H9 (cell line): ENCODE data around the gene SERBP1. TPM values are rescaled to one million over a fixed set of nuclear protein-coding genes. Genes with fewer than 3 reads are reported as not detected.
A peak's percentile ranks its signal among the peaks of the same experiment; 100 is the strongest.

Experiments
- DNase-seq: peaks from one replicate; pipeline ENCODE4 v3.0.0-alpha.2; 2017
- H2AFZ ChIP-seq: one replicate; pipeline ENCODE4 v1.6.1; 2013; ENCODE audit warnings: mild to moderate bottlenecking, low read length, control low read depth, moderate library complexity
- H2AK5ac ChIP-seq: 2 replicates; pipeline ENCODE4 v1.6.1; 2013; ENCODE audit warnings: low read length, control low read depth, mixed read lengths; ENCODE audit not compliant: insufficient read length
- H2BK120ac ChIP-seq: one replicate; pipeline ENCODE4 v1.6.1; 2013; ENCODE audit warnings: low read depth, mild to moderate bottlenecking, low read length, control low read depth, inconsistent platforms; ENCODE audit not compliant: poor library complexity, severe bottlenecking
- H2BK12ac ChIP-seq: 2 replicates; pipeline ENCODE4 v1.6.1; 2013; ENCODE audit warnings: low read length, control low read depth, mixed read lengths, low read depth; ENCODE audit not compliant: insufficient read length
- H2BK15ac ChIP-seq: 2 replicates; pipeline ENCODE4 v1.6.1; 2013; ENCODE audit warnings: low read depth, low read length, control low read depth
- H2BK20ac ChIP-seq: one replicate; pipeline ENCODE4 v1.6.1; 2013; ENCODE audit warnings: low read depth, mild to moderate bottlenecking, low read length, control low read depth, inconsistent platforms; ENCODE audit not compliant: poor library complexity, severe bottlenecking
- H2BK5ac ChIP-seq: 2 replicates; pipeline ENCODE4 v1.6.1; 2013; ENCODE audit warnings: low read length, control low read depth, mixed read lengths; ENCODE audit not compliant: insufficient read length
- H3K14ac ChIP-seq: 2 replicates; pipeline ENCODE4 v1.6.1; 2013; ENCODE audit warnings: low read length, control low read depth; ENCODE audit not compliant: insufficient read depth
- H3K18ac ChIP-seq: 2 replicates; pipeline ENCODE4 v1.6.1; 2013; ENCODE audit warnings: low read depth, mild to moderate bottlenecking, mixed read lengths, low read length, control low read depth; ENCODE audit not compliant: insufficient read length
- H3K23ac ChIP-seq: 2 replicates; pipeline ENCODE4 v1.6.1; 2013; ENCODE audit warnings: low read length, control low read depth, mixed read lengths, low read depth; ENCODE audit not compliant: insufficient read length
- H3K23me2 ChIP-seq: 2 replicates; pipeline ENCODE4 v1.6.1; 2013; ENCODE audit warnings: low read depth, mild to moderate bottlenecking, mixed read lengths, low read length, control low read depth; ENCODE audit not compliant: insufficient read length, poor library complexity, severe bottlenecking
- H3K27ac ChIP-seq: 2 replicates; pipeline ENCODE4 v1.5.1; 2013; ENCODE audit warnings: low read length, control low read depth, mixed read lengths, low read depth; ENCODE audit not compliant: insufficient read length
- H3K27me3 ChIP-seq: 2 replicates; pipeline ENCODE4 v1.6.1; 2013; ENCODE audit warnings: low read length, control low read depth, inconsistent platforms; ENCODE audit not compliant: insufficient read depth
- H3K4ac ChIP-seq: 2 replicates; pipeline ENCODE4 v1.6.1; 2013; ENCODE audit warnings: low read depth, mild to moderate bottlenecking, control low read depth, inconsistent platforms, low read length, moderate library complexity
- H3K4me1 ChIP-seq: 2 replicates; pipeline ENCODE4 v1.6.1; 2013; ENCODE audit warnings: low read length, control low read depth, inconsistent platforms; ENCODE audit not compliant: insufficient read depth
- H3K4me2 ChIP-seq: 2 replicates; pipeline ENCODE4 v1.6.1; 2013; ENCODE audit warnings: low read length, control low read depth, mixed read lengths; ENCODE audit not compliant: insufficient read length, insufficient read depth
- H3K56ac ChIP-seq: 2 replicates; pipeline ENCODE4 v1.6.1; 2013; ENCODE audit warnings: low read depth, mild to moderate bottlenecking, mixed read lengths, low read length, control low read depth; ENCODE audit not compliant: insufficient read length
- H3K79me1 ChIP-seq: 2 replicates; pipeline ENCODE4 v1.6.1; 2013; ENCODE audit warnings: low read depth, mild to moderate bottlenecking, moderate library complexity, low read length, control low read depth, inconsistent platforms; ENCODE audit not compliant: insufficient read depth, poor library complexity, severe bottlenecking
- H3K79me2 ChIP-seq: 2 replicates; pipeline ENCODE4 v1.6.1; 2013; ENCODE audit warnings: low read length, control low read depth, inconsistent platforms; ENCODE audit not compliant: insufficient read depth
- H3K9ac ChIP-seq: 2 replicates; pipeline ENCODE4 v1.6.1; 2013; ENCODE audit warnings: low read length, control low read depth, mixed read lengths; ENCODE audit not compliant: insufficient read length; ENCODE audit errors: extremely low read depth
- H3K9me3 ChIP-seq: one replicate; pipeline ENCODE4 v1.6.1; 2013; ENCODE audit warnings: low read depth, low read length, inconsistent platforms; ENCODE audit not compliant: control insufficient read depth
- H3T11ph ChIP-seq: one replicate; pipeline ENCODE4 v1.6.1; 2013; ENCODE audit warnings: mild to moderate bottlenecking, low read length, control low read depth, inconsistent platforms
- H4K20me1 ChIP-seq: one replicate; pipeline ENCODE4 v1.6.1; 2013; ENCODE audit not compliant: control insufficient read depth, insufficient read length, insufficient read depth
- H4K5ac ChIP-seq: 2 replicates; pipeline ENCODE4 v1.6.1; 2013; ENCODE audit warnings: low read depth, mild to moderate bottlenecking, mixed read lengths, low read length, control low read depth; ENCODE audit not compliant: insufficient read length
- H4K8ac ChIP-seq: replicated peaks from 2 replicates; pipeline ENCODE4 v1.6.1; 2013; ENCODE audit warnings: low read length, control low read depth, mixed read lengths, low read depth; ENCODE audit not compliant: insufficient read length
- H4K91ac ChIP-seq: 2 replicates; pipeline ENCODE4 v1.6.1; 2013; ENCODE audit warnings: low read depth, mild to moderate bottlenecking, moderate library complexity, mixed read lengths, low read length, control low read depth; ENCODE audit not compliant: insufficient read length
- H3K27ac Mint-ChIP-seq, 3 experiments: 2 replicates in 2 of 3; 3 replicates in 1 of 3; pipeline ENCODE4 v1.8.0; 2020 to 2021; ENCODE audit warnings: mixed read lengths in 3 of 3, mild to moderate bottlenecking in 1 of 3, moderate library complexity in 1 of 3
- H3K27me3 Mint-ChIP-seq: 2 replicates; pipeline ENCODE4 v1.8.0; 2021; ENCODE audit warnings: low read depth, mild to moderate bottlenecking, moderate library complexity, mixed read lengths
- H3K36me3 Mint-ChIP-seq, 3 experiments: 2 replicates in 2 of 3; 3 replicates in 1 of 3; pipeline ENCODE4 v1.8.0; 2020 to 2021; ENCODE audit warnings: low read depth in 3 of 3, mixed read lengths in 3 of 3; ENCODE audit not compliant: insufficient read depth in 1 of 3
- H3K4me1 Mint-ChIP-seq, 2 experiments: 2 replicates each; pipeline ENCODE4 v1.8.0; 2020; ENCODE audit warnings: mixed read lengths in 2 of 2
- H3K4me3 Mint-ChIP-seq, 2 experiments: 2 replicates in 1 of 2; 3 replicates in 1 of 2; pipeline ENCODE4 v1.8.0; 2020 to 2021; ENCODE audit warnings: mild to moderate bottlenecking in 2 of 2, mixed read lengths in 2 of 2, moderate library complexity in 1 of 2
- H3K9me3 Mint-ChIP-seq, 2 experiments: 2 replicates in 1 of 2; 3 replicates in 1 of 2; pipeline ENCODE4 v1.8.0; 2020; ENCODE audit warnings: mild to moderate bottlenecking in 2 of 2, mixed read lengths in 2 of 2, moderate library complexity in 1 of 2
- CTCF ChIP-seq: fragments of 200-600 bp; sonication (generic); conservative IDR thresholded peaks from 3 replicates; pipeline ENCODE4 v1.8.0; 2021; ENCODE audit warnings: antibody characterized with exemption, mild to moderate bottlenecking
- WGBS: extraction: QIAGEN DNeasy Blood & Tissue Kit; methylation state at CpG from one replicate; pipeline ENCODE4 v1.1.7; 2013; ENCODE audit warnings: missing lambda C conversion rate, low lambda C conversion rate, mixed read lengths; ENCODE audit not compliant: insufficient read length; ENCODE audit errors: extremely low coverage; 5-methylcytosine and 5-hydroxymethylcytosine counted together
- total RNA-seq: library from RNA; stranded (reverse); gene quantifications from 2 replicates; pipeline ENCODE4 v1.2.1, GENCODE V29; 2021

The SERBP1 gene
- total RNA-seq, 1 experiment from 2014 or later, result 495 TPM

GRCh38 chr1:67372136-67372535 lies 58.1 kb downstream of the SERBP1 start:
- Histone ChIP-seq H3K27ac (no peak overlapping the region), H2BK20ac (no peak overlapping the region), H3K14ac (no peak overlapping the region), H2BK15ac (no peak overlapping the region), H2BK12ac (no peak overlapping the region), H3K4me2 (no peak overlapping the region), H4K91ac (no peak overlapping the region), H3K79me1 (no peaks in the 10 kb centered on the region), H3K9ac (no peak overlapping the region), H4K8ac (no peak overlapping the region), H2AK5ac (no peak overlapping the region), H3K27me3 (no peaks in the 10 kb centered on the region), H3K23me2 (no peaks in the 10 kb centered on the region), H3K23ac (no peak overlapping the region), H4K20me1 (no peaks in the 10 kb centered on the region), H3K9me3 (no peaks in the 10 kb centered on the region), H2BK5ac (no peak overlapping the region), H3K79me2 (no peaks in the 10 kb centered on the region), H3T11ph (no peak overlapping the region), H4K5ac (no peak overlapping the region), H3K4ac (no peak overlapping the region), H2AFZ (no peak overlapping the region), H3K4me1 (peaks cover 5% of the 10 kb centered on the region; the same call in 1 of the 2 replicates), H3K18ac (no peak overlapping the region), H3K56ac (no peak overlapping the region), H2BK120ac (no peak overlapping the region)
- no peak overlapping the region for H3K4me3 Mint-ChIP-seq
- peak overlapping the region in 1 of 3 experiments; percentile 33; a peak in 1 of 7 replicates for H3K27ac Mint-ChIP-seq
- H3K27me3 Mint-ChIP-seq, result no peaks in the 10 kb centered on the region
- peaks cover 24 to 25% of the 10 kb centered on the region in 2 experiments for H3K4me1 Mint-ChIP-seq
- no peaks in the 10 kb centered on the region for H3K36me3 Mint-ChIP-seq
- TF ChIP-seq CTCF, result no peak
- no peaks in the 10 kb centered on the region for H3K9me3 Mint-ChIP-seq
- WGBS, result no CpG with 5 or more reads among the region's 3 CpGs
- DNase-seq, result no peak
